Measurements from ENCODE around the gene ARRB1. TPM values are rescaled to one million over a fixed set of nuclear protein-coding genes. Genes with fewer than 3 reads are reported as not detected.
A peak's percentile ranks its signal among the peaks of the same experiment; 100 is the strongest.

ARRB1 gene
- total RNA-seq, 1 donor from 2014 or later: 33.1 TPM

GRCh38 chr11:75350122-75350742, 1.2 kb downstream of the ARRB1 start:
- intact Hi-C loops (cut with DNase I): no loop called here
- Histone ChIP-seq H3K4me1 (peaks cover 75% of the 10 kb centered on the region), H3K36me3 (no peaks in the 10 kb centered on the region), H3K4me3 (peak overlapping the region; percentile 67 to 77), H3K27me3 (no peaks in the 10 kb centered on the region), H3K9me3 (no peaks in the 10 kb centered on the region), H3K27ac (peak overlapping the region; percentile 95)
- no peak for DNase-seq (ENCODE audit: extremely low spot score in 2 of 2)
- TF ChIP-seq POLR2AphosphoS5 (IDR thresholded peaks at IDR 0.05; ENCODE audit: insufficient read depth in 1 of 2, low read depth in 1 of 2) (no peak), CTCF (IDR thresholded peaks at IDR 0.05) (no peak), POLR2A (IDR thresholded peaks at IDR 0.05) (no peak)

GRCh38 chr11:75349521-75350116, 1.8 kb downstream of the ARRB1 start:
- Histone ChIP-seq H3K9me3 (no peaks in the 10 kb centered on the region), H3K27ac (peak overlapping the region; percentile 95), H3K4me3 (peak overlapping the region; percentile 67 to 77), H3K36me3 (no peaks in the 10 kb centered on the region), H3K4me1 (peaks cover 81% of the 10 kb centered on the region), H3K27me3 (no peaks in the 10 kb centered on the region)
- DNase-seq (ENCODE audit: extremely low spot score in 2 of 2): no peak
- intact Hi-C loops (cut with DNase I): no loop called here
- TF ChIP-seq POLR2A (IDR thresholded peaks at IDR 0.05) (no peak), CTCF (IDR thresholded peaks at IDR 0.05) (no peak), POLR2AphosphoS5 (IDR thresholded peaks at IDR 0.05; ENCODE audit: insufficient read depth in 1 of 2, low read depth in 1 of 2) (peak in 1 of 2 donors; percentile 35)

- H3K27me3 ChIP-seq: no peaks in the 10 kb centered on the region
- DNase-seq (ENCODE audit: extremely low spot score in 2 of 2): no peak
Measured at GRCh38 chr11:75347781-75348566, 3.5 kb downstream of the ARRB1 start.

GRCh38 chr11:75346912-75347647, 4.4 kb downstream of the ARRB1 start:
- no peaks in the 10 kb centered on the region for H3K27me3 ChIP-seq
- H3K27ac ChIP-seq: peak overlapping the region; percentile 95
- no peak for DNase-seq (ENCODE audit: extremely low spot score in 2 of 2)
- peaks cover 95% of the 10 kb centered on the region for H3K4me1 ChIP-seq
- H3K9me3 ChIP-seq: no peaks in the 10 kb centered on the region
- H3K4me3 ChIP-seq: no peak overlapping the region
- TF ChIP-seq POLR2A (IDR thresholded peaks at IDR 0.05) (no peak), CTCF (IDR thresholded peaks at IDR 0.05) (no peak), POLR2AphosphoS5 (IDR thresholded peaks at IDR 0.05; ENCODE audit: insufficient read depth in 1 of 2, low read depth in 1 of 2) (no peak)
- intact Hi-C loops (cut with DNase I): no loop called here
- H3K36me3 ChIP-seq: no peaks in the 10 kb centered on the region

More at GRCh38 chr11:75347781-75348566, 3.5 kb downstream of the ARRB1 start:
- Histone ChIP-seq H3K27ac (peak overlapping the region; percentile 95), H3K4me3 (no peak overlapping the region), H3K36me3 (no peaks in the 10 kb centered on the region), H3K4me1 (peaks cover 95% of the 10 kb centered on the region), H3K9me3 (no peaks in the 10 kb centered on the region)
- TF ChIP-seq POLR2AphosphoS5 (IDR thresholded peaks at IDR 0.05; ENCODE audit: insufficient read depth in 1 of 2, low read depth in 1 of 2) (peak in 1 of 2 donors; percentile 15), POLR2A (IDR thresholded peaks at IDR 0.05) (no peak), CTCF (IDR thresholded peaks at IDR 0.05) (no peak)
- intact Hi-C loops (cut with DNase I): no loop called here
